ENCODE measurements around the gene MLXIP.
"Not testable (repeated sequence)": the region's sequence is repeated elsewhere in the genome, so short reads cannot be mapped to it uniquely, and the experiment has no call there.

Gene MLXIP

DNA sequence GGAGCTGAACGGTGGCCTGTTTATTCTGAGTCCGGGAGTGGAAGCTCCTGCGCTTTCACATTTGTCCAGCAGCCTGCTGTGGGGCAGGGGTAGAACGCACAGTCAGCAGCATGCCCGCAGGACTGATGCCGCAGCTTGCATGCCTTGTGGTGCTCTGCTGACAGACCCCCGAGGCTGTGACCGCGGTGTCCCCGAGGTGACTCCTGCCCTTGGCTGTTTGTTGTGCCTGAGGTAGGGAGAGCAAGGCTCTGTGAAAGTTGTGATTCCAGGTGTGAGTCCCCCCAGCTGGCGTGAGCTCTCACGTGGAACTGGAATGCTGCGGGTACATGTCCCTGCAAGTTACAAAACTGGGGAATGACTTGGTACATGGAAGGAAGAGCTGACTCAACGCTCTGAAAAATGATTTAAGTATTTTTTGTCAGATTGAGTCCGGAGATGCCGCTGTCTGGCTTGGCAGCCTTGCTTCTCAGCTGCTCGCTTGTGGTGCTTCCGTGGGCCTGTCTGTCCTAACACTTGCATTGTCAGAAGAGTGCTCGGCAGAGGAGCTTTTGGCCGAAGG lies 18.1 kb downstream of the MLXIP start:
- no peak for DNase-seq (ENCODE audit: low spot score)

DNA sequence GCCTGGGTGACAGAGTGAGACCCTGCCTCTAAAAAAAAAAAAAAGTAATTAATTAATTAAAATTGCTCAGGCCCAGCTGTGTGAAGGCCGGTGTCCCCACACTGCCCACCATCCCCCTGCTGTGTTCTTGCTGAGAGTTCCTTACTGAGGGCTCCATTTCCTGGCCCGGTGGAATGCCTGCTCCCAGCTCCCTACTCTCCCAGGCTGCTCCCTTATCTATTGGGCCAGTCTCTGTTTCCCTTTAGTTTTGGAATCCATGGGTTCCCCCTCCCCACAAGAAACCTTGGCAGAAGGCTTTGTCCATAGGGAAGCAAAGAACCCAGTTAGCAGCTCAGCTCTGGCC lies 19.0 kb downstream of the MLXIP start:
- no peak for DNase-seq (ENCODE audit: low spot score)

DNA sequence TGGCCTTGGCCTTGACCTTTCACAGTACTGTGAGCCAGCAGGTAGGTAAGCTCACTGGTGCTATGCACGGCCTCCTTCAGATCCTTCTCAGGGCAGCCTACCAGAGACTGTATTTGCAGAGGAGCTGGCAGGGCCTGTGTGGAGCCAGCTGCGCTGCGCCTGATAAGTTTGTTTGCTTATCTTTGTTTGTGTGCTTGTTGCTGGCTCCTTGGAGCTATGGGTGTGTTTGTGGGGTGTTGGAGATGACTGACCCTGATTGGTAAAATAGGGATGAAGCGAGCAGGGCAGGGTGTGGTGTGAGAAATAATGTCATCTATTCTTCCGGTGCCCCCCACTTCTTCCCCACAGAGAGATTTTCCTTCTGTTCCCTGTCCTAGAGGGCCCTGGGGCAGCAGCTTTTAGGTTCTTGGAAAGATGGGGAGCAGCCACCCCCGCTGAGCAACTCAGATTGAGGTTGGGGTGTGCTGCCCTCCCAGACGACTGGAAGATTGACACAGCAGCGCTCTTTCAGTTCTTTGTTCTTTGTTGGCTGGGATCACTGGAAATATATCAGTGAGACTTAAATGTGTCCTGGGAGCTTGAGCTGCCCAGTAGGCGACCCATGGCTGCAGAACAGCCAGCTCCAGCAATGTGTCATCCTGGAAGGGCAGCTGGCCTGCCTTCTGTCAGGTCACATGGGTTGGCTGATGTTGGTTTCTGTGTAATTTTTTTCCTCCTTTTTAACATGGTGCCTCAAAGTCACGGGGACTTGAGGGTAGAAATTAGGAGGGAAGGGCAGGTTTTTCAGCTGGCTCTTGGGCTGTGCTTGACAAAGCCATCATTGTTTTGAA lies 19.6 kb downstream of the MLXIP start:
- no peak for DNase-seq (ENCODE audit: low spot score)

DNA sequence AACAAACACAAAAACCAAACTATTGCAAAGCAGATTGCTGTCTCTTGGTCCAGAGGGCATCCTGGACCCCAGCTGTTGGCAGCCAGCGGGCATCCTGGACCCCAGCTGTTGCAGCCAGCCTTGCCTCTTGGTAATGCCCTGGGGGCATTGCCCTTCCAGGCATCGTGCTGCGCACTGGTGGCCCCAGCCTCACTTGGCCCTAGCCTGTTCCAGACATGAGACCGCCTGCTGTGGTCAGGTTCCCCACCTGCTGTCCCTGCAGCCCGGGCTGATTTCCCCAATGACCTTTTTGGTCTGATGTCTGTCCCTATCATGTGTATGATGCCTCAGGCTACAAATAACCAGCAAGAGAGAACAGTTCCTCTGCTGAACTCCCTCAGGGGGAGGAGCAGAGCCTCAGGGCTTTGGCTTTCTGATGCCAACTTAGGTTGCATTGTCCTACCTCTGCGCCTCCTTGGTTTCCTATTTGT lies 20.8 kb downstream of the MLXIP start:
- DNase-seq (ENCODE audit: low spot score) = no peak

DNA sequence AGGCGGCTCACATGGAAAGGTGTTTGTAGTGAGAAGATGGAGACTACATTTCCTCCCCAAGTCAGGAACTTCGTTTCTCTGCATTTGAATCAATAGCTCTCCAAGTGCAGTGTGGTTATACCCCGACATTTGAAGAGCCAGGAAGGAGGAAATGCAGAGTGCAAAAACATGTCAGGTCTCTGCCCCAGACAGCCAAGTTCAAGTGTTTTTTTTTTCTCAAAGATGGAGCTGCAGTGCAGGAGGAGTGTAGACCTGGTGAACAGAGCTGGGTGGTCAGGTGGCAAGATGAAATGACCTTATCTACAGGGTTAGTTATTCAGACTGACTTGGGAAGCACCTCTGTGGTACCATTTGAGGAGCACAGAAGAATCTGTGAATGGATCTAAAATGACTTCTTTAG lies 21.3 kb downstream of the MLXIP start:
- DNase-seq (ENCODE audit: low spot score) = no peak

DNA sequence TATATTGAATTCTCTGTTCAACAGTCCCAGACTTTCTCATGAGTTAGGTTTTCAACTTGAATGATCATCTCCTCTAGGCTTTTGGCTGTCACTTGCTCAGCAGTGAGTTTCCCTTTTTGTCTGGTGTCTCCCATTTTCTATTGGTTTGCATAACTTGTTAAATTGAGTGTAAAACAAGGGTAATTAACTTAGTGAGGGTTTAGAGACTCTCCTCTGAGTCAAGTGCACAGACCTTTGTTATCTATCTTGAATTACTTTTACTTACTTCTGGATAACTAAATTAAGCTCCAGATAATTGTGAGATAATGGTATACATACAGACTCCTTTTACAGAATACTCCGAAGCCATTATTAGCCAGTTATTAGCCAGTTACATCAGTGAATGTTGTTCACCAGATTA lies 22.0 kb downstream of the MLXIP start:
- no peak for DNase-seq (ENCODE audit: low spot score)

DNA sequence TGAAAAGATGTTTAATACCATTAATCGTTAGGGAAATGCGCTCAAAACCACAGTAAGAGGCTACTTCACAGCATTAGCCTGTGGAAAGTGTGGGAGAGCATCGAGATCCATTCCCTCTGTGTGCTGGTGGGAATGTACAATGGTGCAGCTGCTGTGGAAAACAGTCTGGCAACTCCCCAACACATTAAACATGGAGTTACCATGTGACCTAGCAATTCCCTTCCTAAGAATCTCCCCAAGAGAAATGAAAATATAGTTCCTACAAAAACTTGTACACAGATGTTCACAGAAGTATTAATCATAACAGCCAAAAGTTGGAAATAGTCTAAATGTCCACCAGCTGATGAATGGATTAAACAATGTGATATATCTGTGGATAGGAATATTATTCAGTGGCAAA lies 23.8 kb downstream of the MLXIP start:
- DNase-seq (ENCODE audit: low spot score) = no peak

DNA sequence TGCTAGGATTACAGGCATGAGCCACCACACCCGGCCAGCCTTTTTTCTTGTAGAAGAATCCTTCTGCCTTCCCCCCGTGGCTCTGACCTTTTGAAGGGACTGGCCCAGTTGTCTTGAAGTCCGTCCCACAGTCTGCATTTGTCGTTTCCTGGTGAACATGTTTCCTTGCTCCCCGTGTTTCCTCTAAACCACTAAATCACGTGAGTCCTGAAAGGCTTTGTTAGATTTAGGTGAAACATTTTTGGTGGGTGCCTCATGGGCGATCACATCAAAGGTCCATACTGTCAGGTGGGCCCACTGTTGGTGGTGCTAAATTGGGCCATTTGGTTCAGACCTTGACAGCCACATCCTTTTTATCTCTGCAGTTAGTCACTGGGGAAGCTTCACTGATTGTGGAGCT lies 26.3 kb downstream of the MLXIP start:
- DNase-seq (ENCODE audit: low spot score) = no peak

DNA sequence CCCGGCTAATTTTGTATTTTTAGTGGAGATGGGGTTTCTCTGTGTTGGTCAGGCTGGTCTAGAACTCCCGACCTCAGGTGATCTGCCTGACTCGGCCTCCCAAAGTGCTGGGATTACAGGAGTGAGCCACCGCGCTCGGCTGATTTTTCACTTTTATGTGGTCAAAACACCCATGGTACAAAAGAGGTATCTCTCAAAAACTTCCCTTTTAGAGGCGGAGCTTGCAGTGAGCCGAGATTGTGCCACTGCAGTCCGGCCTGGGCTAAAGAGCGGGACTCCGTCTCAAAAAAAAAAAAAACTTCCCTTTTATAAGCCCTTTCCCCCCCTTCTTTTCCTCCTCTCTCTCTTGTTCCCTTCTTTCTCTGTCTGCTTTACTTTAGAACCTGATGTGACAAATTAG lies 26.9 kb downstream of the MLXIP start:
- DNase-seq (ENCODE audit: low spot score) = not testable (repeated sequence)

DNA sequence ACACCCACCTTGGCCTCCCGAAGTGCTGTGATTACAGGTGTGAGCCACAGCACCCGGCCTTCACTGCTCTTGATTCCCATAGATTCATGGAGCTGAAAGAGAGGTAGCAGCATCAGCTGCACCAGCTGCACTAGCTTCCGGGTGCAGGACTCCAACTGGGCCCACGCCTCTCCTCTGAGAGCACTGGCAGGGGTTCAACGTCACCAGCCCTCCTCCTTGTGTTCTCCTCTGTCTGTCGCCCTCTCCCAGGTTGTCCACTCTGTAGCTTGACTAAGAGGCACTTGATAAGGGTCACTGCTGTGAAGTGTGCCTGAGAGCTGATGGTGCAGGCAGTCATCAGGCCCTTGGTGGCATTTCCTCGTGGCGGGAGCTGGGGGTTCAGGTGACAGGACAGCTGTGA lies 28.3 kb downstream of the MLXIP start:
- no peak for DNase-seq (ENCODE audit: low spot score)

DNA sequence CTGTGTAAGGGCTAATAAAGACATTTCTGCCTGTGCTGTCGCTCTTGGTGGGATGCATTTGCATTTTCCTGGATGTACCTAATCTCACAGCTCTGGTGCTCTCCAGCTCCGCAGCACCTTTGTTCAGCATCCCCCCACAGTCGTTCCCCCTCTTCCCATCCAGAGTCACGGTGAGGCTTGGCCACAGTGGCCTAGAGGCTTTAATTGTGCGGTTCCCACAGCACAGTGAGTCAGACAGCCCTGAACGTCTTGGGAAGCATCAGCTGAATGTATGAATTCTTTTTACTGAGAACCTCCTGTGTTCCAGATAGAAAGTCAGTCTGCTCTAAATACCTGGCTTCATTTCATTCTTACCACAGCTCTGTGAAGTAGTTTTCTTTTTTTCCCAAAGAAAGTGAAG lies 28.7 kb downstream of the MLXIP start:
- no peak for DNase-seq (ENCODE audit: low spot score)

DNA sequence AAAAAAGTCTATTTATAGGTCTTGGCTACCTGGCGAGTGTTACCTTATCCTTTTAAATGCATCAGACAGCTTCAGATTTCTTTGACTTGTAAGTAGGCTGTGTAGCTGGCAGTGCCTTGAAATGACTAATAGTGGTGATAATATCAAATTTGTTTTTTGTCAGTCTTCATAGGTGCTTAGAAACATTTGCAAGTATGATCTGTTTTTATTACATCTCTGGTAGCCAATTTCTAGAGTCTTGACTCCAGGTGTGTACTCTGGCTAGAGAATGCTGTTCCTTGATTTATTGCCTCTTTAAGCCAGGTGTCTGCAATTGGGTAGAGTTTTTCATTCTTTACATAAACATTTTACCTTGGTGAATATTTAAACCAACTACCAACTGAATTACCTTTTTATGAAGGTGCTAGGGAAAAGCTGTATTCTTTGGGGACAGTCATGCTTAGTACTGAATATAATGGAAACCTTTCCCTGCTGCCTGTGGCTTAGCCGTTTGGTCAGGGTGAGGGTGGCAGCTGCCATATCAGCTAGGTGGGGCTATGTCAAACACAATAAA lies 32.6 kb downstream of the MLXIP start:
- DNase-seq (ENCODE audit: low spot score) = peak; percentile 25

DNA sequence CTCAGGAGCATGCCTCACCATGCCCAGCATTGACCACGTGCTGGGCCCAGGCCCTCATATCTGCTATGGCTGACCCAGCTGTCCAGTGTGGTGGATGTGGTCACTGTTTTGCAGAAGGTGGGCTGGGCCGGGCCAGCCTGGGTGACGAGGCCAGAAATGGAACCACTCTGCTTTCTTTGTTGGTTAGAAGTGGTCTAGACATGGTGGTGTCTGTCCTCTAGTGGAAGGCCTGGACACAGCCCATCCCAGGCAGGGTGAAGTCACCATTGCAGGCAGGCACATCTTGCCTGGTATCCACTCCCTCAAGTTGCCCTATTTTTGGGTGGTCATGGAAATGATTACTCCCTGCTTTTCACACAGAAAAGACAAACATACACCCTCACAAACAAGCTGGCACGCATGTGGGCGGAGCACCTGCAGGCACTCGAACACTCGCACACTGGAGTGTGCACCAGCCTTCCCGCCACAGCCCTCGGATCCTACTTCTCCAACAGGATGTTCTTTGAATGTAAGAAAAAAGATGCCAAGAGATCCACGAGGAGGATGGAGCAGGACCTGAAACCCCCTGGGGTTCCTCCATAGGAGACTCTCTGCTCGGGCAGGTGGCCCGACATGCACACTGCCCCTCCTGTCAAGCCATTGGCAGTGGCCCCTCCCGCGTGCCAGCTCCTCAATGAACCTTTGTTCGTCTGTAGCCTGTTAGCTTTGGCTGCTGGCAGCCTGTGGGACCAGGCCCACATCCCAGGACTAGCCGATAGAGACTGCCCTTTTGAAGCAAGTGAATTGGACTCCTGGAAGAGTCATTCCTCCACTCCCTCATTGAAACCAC lies 38.4 kb downstream of the MLXIP start:
- DNase-seq (ENCODE audit: low spot score) = no peak

DNA sequence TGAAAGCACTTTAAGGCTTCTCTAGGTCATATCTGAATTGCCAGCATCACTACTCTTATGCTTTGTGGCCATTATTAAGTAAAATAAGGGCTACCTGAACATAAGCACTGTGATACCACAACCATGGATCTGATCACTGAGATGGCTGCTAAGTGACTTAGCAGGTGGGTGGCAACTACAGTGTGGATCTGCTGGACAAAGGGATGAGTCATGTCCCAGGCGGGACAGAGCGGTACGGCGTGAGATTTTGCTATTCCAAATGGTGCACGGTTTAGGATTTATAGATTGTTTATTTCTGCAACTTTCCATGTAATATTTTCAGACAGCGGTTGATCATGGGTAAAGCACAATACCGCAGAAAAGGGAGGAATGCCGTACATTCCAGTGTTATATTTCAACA lies 39.4 kb downstream of the MLXIP start:
- DNase-seq (ENCODE audit: low spot score) = no peak

DNA sequence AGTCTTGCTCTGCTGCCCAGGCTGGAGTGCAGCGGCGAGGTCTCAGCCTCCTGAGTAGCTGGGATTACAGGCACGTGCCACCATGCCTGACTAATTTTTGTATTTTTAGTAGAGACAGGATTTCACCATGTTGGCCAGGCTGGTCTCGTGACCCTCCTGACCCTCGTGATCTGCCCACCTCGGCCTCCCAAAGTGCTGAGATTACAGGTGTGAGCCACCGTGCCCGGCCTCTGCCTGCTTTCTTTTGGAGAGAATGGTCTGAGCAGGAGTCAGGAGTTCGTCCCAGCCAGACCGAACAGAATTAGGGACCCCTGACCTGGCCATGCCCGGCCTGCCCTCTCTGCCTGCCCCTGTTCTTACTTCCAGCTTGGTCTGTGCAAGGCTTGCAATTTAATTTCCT lies 42.8 kb downstream of the MLXIP start:
- not testable (repeated sequence) for DNase-seq (ENCODE audit: low spot score)

DNA sequence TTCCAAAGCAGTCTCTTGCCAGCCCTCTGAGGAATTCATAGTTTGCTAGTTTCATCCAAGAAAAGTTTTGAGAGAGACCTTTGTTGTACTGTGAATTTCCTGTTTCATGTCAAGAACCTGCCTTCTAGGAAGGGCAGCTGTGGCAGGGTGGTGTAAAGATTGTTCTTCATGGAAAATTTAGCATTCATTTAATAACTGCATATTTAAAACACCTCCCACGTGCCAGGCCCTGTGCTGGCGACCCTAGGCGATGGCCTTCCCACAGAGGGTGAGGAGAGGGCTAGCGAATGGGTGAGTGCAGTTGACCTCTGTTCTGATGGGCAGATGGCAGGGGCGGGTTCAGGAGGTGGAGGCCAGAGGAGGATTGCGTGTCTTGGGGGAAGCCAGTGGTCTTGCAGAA lies 43.2 kb downstream of the MLXIP start:
- DNase-seq (ENCODE audit: low spot score) = no peak

DNA sequence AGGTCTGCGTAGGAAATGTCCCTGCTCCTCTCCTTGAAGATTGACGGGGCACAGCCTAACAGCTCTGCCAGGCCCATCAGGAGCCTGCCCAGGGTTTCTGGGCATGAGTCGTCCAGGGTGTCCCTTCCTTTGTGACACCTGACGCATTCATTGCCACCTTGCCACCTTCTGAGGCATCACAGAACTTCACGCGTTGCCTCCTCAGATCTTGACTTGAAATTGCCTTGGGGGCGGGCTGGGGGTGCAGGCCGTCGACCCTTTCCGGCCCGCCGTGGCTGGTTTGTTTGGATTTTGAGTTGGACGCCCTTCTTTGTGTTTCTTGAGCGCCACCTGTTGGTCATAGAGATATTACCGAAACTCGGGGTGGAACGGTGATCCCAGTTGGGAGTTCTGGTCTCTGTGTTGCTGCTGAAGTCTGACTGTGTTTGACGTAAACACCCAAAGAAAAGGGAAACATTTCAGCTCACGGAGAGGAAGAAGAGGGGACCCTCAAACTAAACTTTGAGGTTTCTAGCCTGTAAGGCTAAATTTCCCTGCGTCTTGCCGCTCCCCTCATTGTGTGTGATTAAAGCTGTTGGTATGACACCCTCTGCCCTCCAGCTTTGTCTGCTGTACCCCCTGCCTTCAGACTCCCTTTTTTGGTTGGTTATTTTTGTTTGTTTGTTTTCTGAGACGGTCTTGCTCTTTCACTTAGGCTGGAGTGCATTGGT lies 44.6 kb downstream of the MLXIP start:
- peak; percentile 75 for DNase-seq (ENCODE audit: low spot score)

DNA sequence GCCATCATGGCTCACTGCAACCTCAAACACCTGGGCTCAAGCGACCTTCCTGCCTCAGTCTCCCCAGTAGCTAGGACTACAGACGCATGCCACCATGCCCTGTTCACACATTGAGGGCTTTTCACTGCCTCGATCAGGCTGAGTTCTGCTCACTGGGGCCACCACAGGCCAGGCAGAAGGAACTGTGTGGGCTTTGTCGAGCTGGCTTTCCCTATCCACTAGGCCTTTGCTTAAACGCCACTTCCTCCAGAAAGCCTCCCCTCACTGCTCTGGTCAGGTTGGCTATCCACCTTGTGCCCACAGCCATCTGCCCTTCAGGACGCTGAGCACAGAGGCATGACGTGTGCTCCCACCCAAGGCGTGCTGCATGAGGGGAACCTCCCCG lies 45.2 kb downstream of the MLXIP start:
- no peak for DNase-seq (ENCODE audit: low spot score)

DNA sequence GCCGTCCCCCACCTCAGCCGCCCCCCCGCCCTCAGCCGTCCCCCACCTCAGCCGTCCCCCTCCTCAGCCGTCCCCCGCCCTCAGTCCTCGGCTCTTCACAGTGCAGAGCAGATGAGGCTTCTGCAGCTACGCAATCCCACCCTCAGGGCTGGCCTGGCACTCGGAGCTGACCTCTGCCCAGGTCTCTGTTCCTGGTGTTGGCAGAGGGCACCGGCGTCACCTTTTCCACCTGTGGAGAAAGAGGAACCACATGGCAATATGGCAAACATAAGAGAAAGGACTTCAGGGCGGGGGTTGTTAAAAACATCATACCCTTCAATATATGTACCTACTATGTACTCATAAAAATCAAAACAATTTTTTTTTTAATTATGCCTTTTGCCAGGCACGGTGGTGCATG lies 45.8 kb downstream of the MLXIP start:
- DNase-seq (ENCODE audit: low spot score) = no peak

DNA sequence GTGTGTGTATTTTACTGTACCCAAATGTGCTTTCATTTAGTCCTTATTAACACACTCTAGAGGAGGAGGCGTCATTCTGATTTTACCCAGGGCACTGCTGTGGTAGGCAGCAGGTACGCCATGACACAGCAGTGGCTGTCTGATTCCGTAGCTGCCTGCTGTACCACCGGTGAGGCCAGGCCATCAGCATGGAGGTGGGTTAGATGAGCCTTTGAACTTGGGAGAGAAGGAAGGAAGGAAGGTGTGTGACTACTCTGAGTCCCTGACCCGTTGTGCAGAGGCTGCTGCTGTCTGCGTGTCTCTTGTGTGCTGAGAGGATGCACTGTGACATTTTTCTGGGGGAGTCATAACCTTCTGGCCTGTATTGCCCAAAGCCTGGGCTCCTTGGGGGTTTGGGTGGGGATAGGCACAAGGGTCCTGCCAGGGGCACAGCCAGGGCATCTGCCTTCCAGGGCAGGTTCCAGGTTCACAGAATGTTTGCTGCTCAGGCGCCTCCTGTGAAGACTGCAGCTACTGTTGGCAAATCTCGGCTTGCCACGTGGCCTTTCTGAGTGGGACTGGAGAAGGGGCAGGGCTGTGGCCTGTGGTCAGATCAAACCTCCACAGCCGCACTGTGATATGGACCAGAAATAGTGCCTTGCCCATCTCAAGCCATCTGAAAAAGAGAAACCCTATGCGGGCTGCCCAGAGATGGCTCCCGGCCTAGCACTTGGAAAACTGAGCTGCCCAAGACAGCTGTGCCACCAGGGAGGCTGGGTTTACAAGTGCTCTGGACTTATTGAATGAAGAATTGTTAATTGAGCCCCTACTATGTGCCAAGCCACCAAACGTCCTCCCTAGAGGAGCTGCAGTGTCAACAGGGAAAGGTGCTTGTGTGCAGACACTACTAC lies 47.1 kb downstream of the MLXIP start:
- DNase-seq (ENCODE audit: low spot score) = no peak

DNA sequence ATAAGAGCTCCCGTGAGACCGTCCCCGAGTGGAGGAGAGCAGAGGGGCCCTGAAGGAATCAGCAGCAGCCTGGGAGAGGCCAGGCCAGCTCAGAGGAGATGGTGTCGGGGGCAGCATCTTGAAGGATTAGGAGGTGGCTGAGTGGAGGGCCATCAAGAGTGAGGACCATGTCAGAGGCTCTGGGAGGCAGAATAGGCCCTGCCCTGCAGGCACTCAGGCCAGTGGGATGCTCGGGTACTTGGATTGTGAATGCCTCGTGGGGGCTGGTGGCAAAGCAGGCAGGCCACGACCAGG lies 47.7 kb downstream of the MLXIP start:
- no peak for DNase-seq (ENCODE audit: low spot score)

All from CD4-positive, alpha-beta T cell treated with Interleukin-2 at 100 ng/mL for 4 hours (primary cell).